ENCODE measurements around the gene RBPJ. TPM values are rescaled to one million over a fixed set of nuclear protein-coding genes. Genes with fewer than 3 reads are reported as not detected.
A peak's percentile ranks its signal among the peaks of the same experiment; 100 is the strongest.

Gene RBPJ
- total RNA-seq, 1 donor from 2014 or later, result 162 TPM

- Mint-ChIP-seq H3K36me3 (ENCODE audit: insufficient read depth) (peaks cover 38% of the 10 kb centered on the region), H3K4me1 (ENCODE audit: low read depth) (peaks cover 21% of the 10 kb centered on the region), H3K4me3 (ENCODE audit: low read depth) (no peak overlapping the region), H3K9me3 (ENCODE audit: low read depth) (peaks cover 5% of the 10 kb centered on the region), H3K27me3 (no peaks in the 10 kb centered on the region), H3K27ac (peak overlapping the region; percentile 37)
- no peak for TF ChIP-seq CTCF (IDR thresholded peaks at IDR 0.05; ENCODE audit: unreplicated experiment)
- DNase-seq (ENCODE audit: low spot score, unreplicated experiment), result no peak
These were observed 99.6 kb downstream of the RBPJ start for GRCh38 chr4:26420438-26420837.

- peaks cover 5% of the 10 kb centered on the region for H3K9me3 Mint-ChIP-seq (ENCODE audit: low read depth)
- TF ChIP-seq CTCF (IDR thresholded peaks at IDR 0.05; ENCODE audit: unreplicated experiment), result no peak
- no peak for DNase-seq (ENCODE audit: low spot score, unreplicated experiment)
- H3K27me3 Mint-ChIP-seq, result no peaks in the 10 kb centered on the region
- peaks cover 21% of the 10 kb centered on the region for H3K4me1 Mint-ChIP-seq (ENCODE audit: low read depth)
- H3K36me3 Mint-ChIP-seq (ENCODE audit: insufficient read depth), result peaks cover 39% of the 10 kb centered on the region
- H3K4me3 Mint-ChIP-seq (ENCODE audit: low read depth), result no peak overlapping the region
- peak overlapping the region; percentile 82 for H3K27ac Mint-ChIP-seq
These were observed 100.1 kb downstream of the RBPJ start for GRCh38 chr4:26420913-26421312.

GRCh38 chr4:26424153-26424552 is 103.3 kb downstream of the RBPJ start:
- Mint-ChIP-seq H3K4me3 (ENCODE audit: low read depth) (no peak overlapping the region), H3K27me3 (no peaks in the 10 kb centered on the region), H3K9me3 (ENCODE audit: low read depth) (peaks cover 5% of the 10 kb centered on the region), H3K27ac (peak overlapping the region; percentile 42), H3K4me1 (ENCODE audit: low read depth) (peaks cover 40% of the 10 kb centered on the region), H3K36me3 (ENCODE audit: insufficient read depth) (peaks cover 50% of the 10 kb centered on the region)
- no peak for TF ChIP-seq CTCF (IDR thresholded peaks at IDR 0.05; ENCODE audit: unreplicated experiment)
- no peak for DNase-seq (ENCODE audit: low spot score, unreplicated experiment)

- Mint-ChIP-seq H3K9me3 (ENCODE audit: low read depth) (peaks cover 5% of the 10 kb centered on the region), H3K36me3 (ENCODE audit: insufficient read depth) (peaks cover 54% of the 10 kb centered on the region), H3K27ac (peak overlapping the region; percentile 42), H3K4me1 (ENCODE audit: low read depth) (peaks cover 45% of the 10 kb centered on the region), H3K4me3 (ENCODE audit: low read depth) (no peak overlapping the region), H3K27me3 (no peaks in the 10 kb centered on the region)
- DNase-seq (ENCODE audit: low spot score, unreplicated experiment), result no peak
- peak; percentile 16 for TF ChIP-seq CTCF (IDR thresholded peaks at IDR 0.05; ENCODE audit: unreplicated experiment)
These were observed 104.0 kb downstream of the RBPJ start for GRCh38 chr4:26424838-26425237.

GRCh38 chr4:26425953-26426352 is 105.1 kb downstream of the RBPJ start:
- Mint-ChIP-seq H3K27me3 (no peaks in the 10 kb centered on the region), H3K9me3 (ENCODE audit: low read depth) (peaks cover 5% of the 10 kb centered on the region), H3K27ac (no peak overlapping the region), H3K36me3 (ENCODE audit: insufficient read depth) (peaks cover 61% of the 10 kb centered on the region), H3K4me1 (ENCODE audit: low read depth) (peaks cover 45% of the 10 kb centered on the region), H3K4me3 (ENCODE audit: low read depth) (no peak overlapping the region)
- no peak for TF ChIP-seq CTCF (IDR thresholded peaks at IDR 0.05; ENCODE audit: unreplicated experiment)
- DNase-seq (ENCODE audit: low spot score, unreplicated experiment), result no peak

Measured in progenitor cell of endocrine pancreas (in vitro differentiated cells).